Astrocyte (in vitro differentiated cells and primary cell): ENCODE results near the gene FOS. TPM values are rescaled to one million over a fixed set of nuclear protein-coding genes. Genes with fewer than 3 reads are reported as not detected.

Experiments used
- DNase-seq: peaks from one replicate; pipeline ENCODE4 v3.0.0-alpha.2; 2010; ENCODE audit warnings: low read depth
- FAIRE-seq: peaks from 2 replicates; lab custom pipeline; 2011; peaks lifted over from hg19 to GRCh38; lab: Jason Lieb, UNC
- H2AFZ ChIP-seq: 2 replicates; pipeline ENCODE4 v1.6.0; 2012; ENCODE audit warnings: low read depth, low read length, inconsistent platforms
- H3K27ac ChIP-seq: 2 replicates; pipeline ENCODE4 v1.5.1; 2011; ENCODE audit warnings: low read depth, low read length, inconsistent platforms
- H3K27me3 ChIP-seq: 2 replicates; pipeline ENCODE4 v1.6.0; 2011; ENCODE audit warnings: low read length, inconsistent platforms; ENCODE audit not compliant: insufficient read depth
- H3K36me3 ChIP-seq: 2 replicates; pipeline ENCODE4 v1.5.1; 2011; ENCODE audit warnings: low read length, inconsistent platforms; ENCODE audit not compliant: insufficient read depth
- H3K4me1 ChIP-seq: 2 replicates; pipeline ENCODE4 v1.5.1; 2011; ENCODE audit warnings: low read length, inconsistent platforms; ENCODE audit not compliant: insufficient read depth
- H3K4me2 ChIP-seq: 2 replicates; pipeline ENCODE4 v1.6.0; 2012; ENCODE audit warnings: low read length, inconsistent platforms
- H3K4me3 ChIP-seq: 2 replicates; pipeline ENCODE4 v1.5.1; 2011; ENCODE audit warnings: low read depth, mild to moderate bottlenecking, low read length, inconsistent platforms; ENCODE audit not compliant: insufficient read depth
- H3K79me2 ChIP-seq: 2 replicates; pipeline ENCODE4 v1.6.0; 2012; ENCODE audit warnings: mild to moderate bottlenecking, low read length, inconsistent platforms; ENCODE audit not compliant: insufficient read depth
- H3K9ac ChIP-seq: 2 replicates; pipeline ENCODE4 v1.6.0; 2012; ENCODE audit warnings: mild to moderate bottlenecking, low read length, inconsistent platforms
- H3K9me3 ChIP-seq: 2 replicates; pipeline ENCODE4 v1.5.1; 2012; ENCODE audit warnings: low read depth, mild to moderate bottlenecking, low read length, inconsistent platforms; ENCODE audit not compliant: insufficient read depth
- H4K20me1 ChIP-seq: 2 replicates; pipeline ENCODE4 v1.6.0; 2012; ENCODE audit warnings: low read length, inconsistent platforms; ENCODE audit not compliant: insufficient read depth
- H3K27ac Mint-ChIP-seq: one replicate; pipeline ENCODE4 v1.8.0; 2021; ENCODE audit warnings: mild to moderate bottlenecking, mixed read lengths; ENCODE audit not compliant: unreplicated experiment
- H3K27me3 Mint-ChIP-seq: one replicate; pipeline ENCODE4 v1.8.0; 2021; ENCODE audit warnings: low read depth, mixed read lengths; ENCODE audit not compliant: unreplicated experiment
- H3K36me3 Mint-ChIP-seq: one replicate; pipeline ENCODE4 v1.8.0; 2021; ENCODE audit warnings: low read depth, mixed read lengths; ENCODE audit not compliant: unreplicated experiment
- H3K4me1 Mint-ChIP-seq: one replicate; pipeline ENCODE4 v1.8.0; 2021; ENCODE audit warnings: low read depth, mixed read lengths; ENCODE audit not compliant: unreplicated experiment
- H3K4me3 Mint-ChIP-seq: one replicate; pipeline ENCODE4 v1.8.0; 2021; ENCODE audit warnings: mild to moderate bottlenecking, moderate library complexity, mixed read lengths; ENCODE audit not compliant: unreplicated experiment
- H3K9me3 Mint-ChIP-seq: one replicate; pipeline ENCODE4 v1.8.0; 2021; ENCODE audit warnings: mild to moderate bottlenecking, mixed read lengths; ENCODE audit not compliant: unreplicated experiment
- CTCF ChIP-seq: IDR thresholded peaks from 2 replicates; pipeline ENCODE4 v1.5.1; 2011; ENCODE audit warnings: low read depth, mild to moderate bottlenecking, inconsistent platforms, low read length, moderate library complexity; ENCODE audit not compliant: insufficient read depth
- EZH2 ChIP-seq: IDR thresholded peaks from 2 replicates; pipeline ENCODE4 v1.6.1; 2012; ENCODE audit warnings: mild to moderate bottlenecking, low read length, inconsistent platforms; ENCODE audit not compliant: insufficient read depth
- total RNA-seq: library from RNA; stranded (reverse); gene quantifications from 2 replicates; pipeline ENCODE4 v1.2.1, GENCODE V29; 2021

The FOS gene
- total RNA-seq, 1 donor from 2014 or later, result 57.7 TPM

GRCh38 chr14:75318353-75318752 is 39.7 kb downstream of the FOS start:
- Histone ChIP-seq H3K27me3 (peaks cover 5% of the 10 kb centered on the region), H3K4me1 (peaks cover 6% of the 10 kb centered on the region), H3K9ac (no peak overlapping the region), H3K4me2 (no peak overlapping the region), H3K79me2 (no peaks in the 10 kb centered on the region), H3K9me3 (no peaks in the 10 kb centered on the region), H3K27ac (no peak overlapping the region), H2AFZ (no peak overlapping the region), H3K36me3 (no peaks in the 10 kb centered on the region), H4K20me1 (no peaks in the 10 kb centered on the region), H3K4me3 (no peak overlapping the region)
- H3K27me3 Mint-ChIP-seq, result peaks cover 32% of the 10 kb centered on the region
- H3K9me3 Mint-ChIP-seq, result no peaks in the 10 kb centered on the region
- no peaks in the 10 kb centered on the region for H3K36me3 Mint-ChIP-seq
- H3K4me1 Mint-ChIP-seq, result no peaks in the 10 kb centered on the region
- DNase-seq (no peak), FAIRE-seq (no peak)
- H3K27ac Mint-ChIP-seq, result no peak overlapping the region
- TF ChIP-seq EZH2, result no peak
- TF ChIP-seq CTCF, result no peak
- no peak overlapping the region for H3K4me3 Mint-ChIP-seq

- H2AFZ ChIP-seq, result no peak overlapping the region
- H3K9ac ChIP-seq, result no peak overlapping the region
- no peak overlapping the region for H3K4me2 ChIP-seq
- H3K36me3 ChIP-seq, result no peaks in the 10 kb centered on the region
- peaks cover 5% of the 10 kb centered on the region for H3K27me3 ChIP-seq
- Mint-ChIP-seq H3K27ac (no peak overlapping the region), H3K27me3 (peaks cover 32% of the 10 kb centered on the region), H3K9me3 (no peaks in the 10 kb centered on the region), H3K36me3 (no peaks in the 10 kb centered on the region), H3K4me3 (no peak overlapping the region), H3K4me1 (no peaks in the 10 kb centered on the region)
- H3K4me1 ChIP-seq, result peaks cover 6% of the 10 kb centered on the region
- no peak overlapping the region for H3K27ac ChIP-seq
- DNase-seq (no peak), FAIRE-seq (no peak)
- H3K4me3 ChIP-seq, result no peak overlapping the region
- H3K79me2 ChIP-seq, result no peaks in the 10 kb centered on the region
- TF ChIP-seq EZH2 (no peak), CTCF (no peak)
- no peaks in the 10 kb centered on the region for H3K9me3 ChIP-seq
- no peaks in the 10 kb centered on the region for H4K20me1 ChIP-seq
These were observed 40.4 kb downstream of the FOS start for GRCh38 chr14:75319021-75319420.

GRCh38 chr14:75320196-75320595 is 41.6 kb downstream of the FOS start:
- no peaks in the 10 kb centered on the region for H3K36me3 ChIP-seq
- TF ChIP-seq EZH2, result no peak
- TF ChIP-seq CTCF, result no peak
- Mint-ChIP-seq H3K4me1 (no peaks in the 10 kb centered on the region), H3K9me3 (no peaks in the 10 kb centered on the region), H3K36me3 (no peaks in the 10 kb centered on the region), H3K27ac (no peak overlapping the region), H3K4me3 (no peak overlapping the region), H3K27me3 (peaks cover 31% of the 10 kb centered on the region)
- H3K9ac ChIP-seq, result no peak overlapping the region
- no peak overlapping the region for H3K4me2 ChIP-seq
- FAIRE-seq (no peak), DNase-seq (no peak)
- no peaks in the 10 kb centered on the region for H4K20me1 ChIP-seq
- H3K79me2 ChIP-seq, result no peaks in the 10 kb centered on the region
- peaks cover 2% of the 10 kb centered on the region for H3K4me1 ChIP-seq
- H3K9me3 ChIP-seq, result no peaks in the 10 kb centered on the region
- H3K4me3 ChIP-seq, result no peak overlapping the region
- H3K27me3 ChIP-seq, result peaks cover 5% of the 10 kb centered on the region
- H2AFZ ChIP-seq, result no peak overlapping the region
- no peak overlapping the region for H3K27ac ChIP-seq
